VCaP (cell line): ENCODE measurements around the gene DNM1.

Experiments
- H3K27ac ChIP-seq: fragments of 450-650 bp; 2 replicates; pipeline ENCODE4 v1.5.1; 2017
- CTCF ChIP-seq: fragments of 450-650 bp; conservative IDR thresholded peaks from 2 replicates; pipeline ENCODE4 v1.5.1; 2017; ENCODE audit warnings: mild to moderate bottlenecking, moderate library complexity

The DNM1 gene

DNA sequence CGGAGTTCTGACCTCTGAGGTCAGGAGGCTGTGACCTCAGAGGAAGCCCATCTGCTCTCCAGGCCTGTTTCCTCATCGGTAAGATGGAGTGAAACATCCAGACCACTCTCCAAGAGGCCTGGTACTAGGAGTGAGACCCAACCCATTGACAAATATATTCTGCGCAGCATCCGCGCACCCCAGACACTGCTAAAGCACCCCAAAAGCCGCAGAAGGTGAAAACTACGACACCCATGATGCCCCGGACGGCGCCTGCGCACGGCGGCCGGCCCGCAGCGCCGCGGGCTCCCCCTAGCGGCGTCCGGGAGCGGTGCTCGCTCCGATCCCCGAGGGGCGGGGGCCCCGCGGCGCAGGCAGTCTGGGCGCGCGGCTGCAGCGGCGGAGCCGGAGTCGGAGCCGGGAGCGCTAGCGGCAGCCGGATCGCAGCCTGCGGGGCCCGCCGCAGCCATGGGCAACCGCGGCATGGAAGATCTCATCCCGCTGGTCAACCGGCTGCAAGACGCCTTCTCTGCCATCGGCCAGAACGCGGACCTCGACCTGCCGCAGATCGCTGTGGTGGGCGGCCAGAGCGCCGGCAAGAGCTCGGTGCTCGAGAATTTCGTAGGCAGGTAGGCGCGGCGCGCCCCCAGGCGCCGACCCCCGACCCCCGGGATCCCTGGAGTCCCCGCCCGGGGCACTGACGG is at the start of gene DNM1:
TSS of gene DNM1 (plus strand) at position 356 of the 683 bp plus-strand sequence. CDS start at position 448, 92 bp downstream.
- TF ChIP-seq CTCF, result peak; percentile 100
- H3K27ac ChIP-seq, result peak within 1 kb of the TSS; percentile 65; the same call in 1 of the 2 replicates

GRCh38 chr9:128153947-128154695 is 49.1 kb upstream of the DNM1 start:
- no peak overlapping the region for H3K27ac ChIP-seq
- TF ChIP-seq CTCF, result no peak

DNA sequence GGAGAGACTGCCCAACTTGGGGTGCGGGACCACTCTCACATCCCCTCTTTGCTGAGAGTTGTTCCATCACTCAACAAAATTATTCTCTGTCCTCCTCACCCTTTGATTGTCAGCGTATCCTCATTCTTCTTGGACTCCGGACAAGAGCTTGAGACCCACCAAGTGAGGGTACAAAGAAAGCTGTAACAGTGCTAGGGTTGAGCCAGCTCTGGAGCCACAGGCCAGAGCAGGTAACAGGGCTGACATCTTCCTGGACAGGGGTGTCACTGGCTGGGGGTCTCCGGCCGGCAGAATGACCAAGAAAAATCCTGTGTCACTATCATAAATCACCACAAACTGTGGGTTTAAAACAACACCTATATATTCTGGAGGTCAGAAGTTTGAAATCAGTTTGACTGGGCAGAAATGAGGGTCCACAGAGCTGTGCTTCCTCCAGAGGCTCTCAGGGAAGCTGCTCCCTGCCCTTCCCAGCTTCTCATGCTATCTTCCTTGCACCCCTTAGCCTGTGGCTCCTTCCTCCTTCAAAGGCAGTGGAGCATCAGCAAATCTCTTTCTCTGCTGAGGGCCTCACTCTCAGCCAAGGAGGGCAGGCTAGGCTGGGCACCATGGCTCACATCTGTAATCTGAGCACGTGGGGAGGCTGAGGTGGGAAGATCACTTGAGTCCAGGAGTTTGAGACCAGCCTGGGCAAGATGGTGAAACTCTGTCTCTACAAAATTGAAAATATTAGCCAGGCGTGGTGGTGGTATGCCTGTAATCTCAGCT is 47.3 kb upstream of the DNM1 start:
- no peak for TF ChIP-seq CTCF

GRCh38 chr9:128159522-128159783 is 43.7 kb upstream of the DNM1 start:
- TF ChIP-seq CTCF, result no peak
- H3K27ac ChIP-seq, result peak overlapping the region; percentile 79

More for the DNA sequence above, 47.3 kb upstream of the DNM1 start:
- no peak overlapping the region for H3K27ac ChIP-seq

DNA sequence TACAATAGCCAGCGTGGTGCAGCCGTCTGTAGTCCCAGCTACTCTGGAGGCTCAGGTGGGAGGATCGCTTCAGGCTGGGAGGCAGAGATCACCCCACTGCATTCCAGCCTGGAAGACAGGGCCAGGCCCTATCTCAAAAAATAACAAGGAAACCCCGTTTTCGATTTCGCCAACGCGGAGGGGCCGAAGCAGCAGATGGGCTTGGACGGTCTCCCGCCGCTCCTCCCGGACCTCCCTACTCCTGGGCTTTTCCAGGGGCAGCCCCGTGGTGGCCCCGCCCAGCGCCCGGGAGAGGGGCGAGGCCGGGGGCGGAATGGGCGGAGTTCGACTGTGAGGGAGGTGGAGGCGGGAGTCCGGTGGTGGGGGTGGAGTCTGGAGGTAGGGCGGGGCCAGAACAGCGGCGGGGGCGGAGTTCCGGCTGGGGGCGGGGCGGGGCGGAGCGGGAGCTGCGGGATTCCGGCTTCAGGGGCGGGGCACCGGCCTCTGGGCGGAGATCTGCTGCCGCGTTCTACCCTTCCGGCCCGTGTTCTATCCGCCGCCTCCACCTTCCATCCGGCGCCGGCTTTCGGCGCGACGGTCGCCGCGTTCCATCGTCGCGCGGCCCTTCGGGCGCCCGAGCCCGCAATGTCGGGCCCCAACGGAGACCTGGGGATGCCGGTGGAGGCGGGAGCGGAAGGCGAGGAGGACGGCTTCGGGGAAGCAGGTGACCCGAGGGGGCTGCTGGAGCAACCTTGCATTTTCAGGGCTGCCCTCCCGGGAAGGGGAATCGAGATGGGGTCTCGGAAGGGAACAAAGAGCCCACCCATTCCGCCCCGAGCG is 43.2 kb upstream of the DNM1 start, which contains the start of gene BBLN:
TSS of gene BBLN (plus strand) at position 482 of the 819 bp plus-strand sequence. CDS start at position 625, 143 bp downstream.
- no peak for TF ChIP-seq CTCF

DNA sequence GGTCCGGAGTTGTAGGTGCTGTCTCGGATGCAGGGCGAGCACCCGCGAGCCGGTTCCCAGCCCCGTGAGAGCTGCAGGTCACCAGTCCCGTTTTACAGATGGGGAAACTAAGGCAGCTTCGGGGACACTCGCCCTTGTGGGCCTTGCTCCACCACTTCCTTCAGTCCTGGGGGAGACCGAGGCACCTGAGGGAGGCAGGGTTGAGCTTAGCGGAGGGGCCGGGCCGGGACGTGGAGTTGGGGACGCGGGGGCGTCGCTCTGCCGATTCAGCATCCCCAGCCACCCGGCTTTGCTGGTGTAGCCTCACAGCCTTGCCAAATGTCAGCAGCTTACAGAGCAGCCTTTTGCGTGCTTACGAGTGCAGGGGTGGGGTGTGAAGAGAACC is 42.6 kb upstream of the DNM1 start:
- no peak for TF ChIP-seq CTCF
- peak overlapping the region; percentile 79 for H3K27ac ChIP-seq

More for the DNA sequence above, 43.2 kb upstream of the DNM1 start, which contains the start of gene BBLN:
- H3K27ac ChIP-seq, result peak within 1 kb of the TSS; percentile 79
